ENCODE results near the gene SHC1. TPM values are rescaled to one million over a fixed set of nuclear protein-coding genes. Genes with fewer than 3 reads are reported as not detected.

Gene SHC1
- total RNA-seq, 3 donors from 2014 or later (not counting 1 experiment from before 2014, with no cell fraction given), result 94.6 to 112 (median 96.8) TPM

GRCh38 chr1:155011004-155011416 is 40.5 kb upstream of the SHC1 start:
- intact Hi-C loops (cut with micrococcal nuclease), result no loop called here

GRCh38 chr1:155010211-155010918 is 39.8 kb upstream of the SHC1 start:
- peak in 1 of 2 donors; percentile 53 for DNase-seq
- Histone ChIP-seq H3K9me3 (ENCODE audit: control insufficient read depth, insufficient read depth, low read length) (no peaks in the 10 kb centered on the region), H3K27me3 (ENCODE audit: control insufficient read depth, insufficient read depth, low read length) (no peaks in the 10 kb centered on the region), H3K27ac (ENCODE audit: low read length) (peak overlapping the region; percentile 26), H3K4me1 (ENCODE audit: control insufficient read depth, insufficient read depth, low read length) (peaks cover 97% of the 10 kb centered on the region), H3K36me3 (ENCODE audit: control insufficient read depth, insufficient read depth, low read length) (peaks cover 9% of the 10 kb centered on the region), H3K4me3 (ENCODE audit: low read length) (peak overlapping the region; percentile 2)
- Mint-ChIP-seq H3K9me3 (no peaks in the 10 kb centered on the region), H3K4me1 (peaks cover 26 to 83% of the 10 kb centered on the region in 2 donors), H3K27ac (peak overlapping the region in 1 of 2 donors; percentile 60), H3K36me3 (no peaks in the 10 kb centered on the region), H3K4me3 (peak overlapping the region; percentile 59), H3K27me3 (ENCODE audit: low read depth in 2 of 2) (no peaks in the 10 kb centered on the region)
- TF ChIP-seq CTCF (IDR thresholded peaks at IDR 0.05), result no peak
- no peak for ATAC-seq
- intact Hi-C loops (cut with micrococcal nuclease), result no loop called here
- WGBS (ENCODE audit: insufficient coverage), result 64% methylated on average over 3 of the region's 11 CpGs

More at GRCh38 chr1:155011004-155011416, 40.5 kb upstream of the SHC1 start:
- H3K4me3 ChIP-seq (ENCODE audit: low read length), result no peak overlapping the region
- H3K27ac Mint-ChIP-seq, result peak overlapping the region in 1 of 2 donors; percentile 66
- no peaks in the 10 kb centered on the region for H3K36me3 Mint-ChIP-seq
- DNase-seq (no peak), ATAC-seq (no peak)
- no peak for TF ChIP-seq CTCF (IDR thresholded peaks at IDR 0.05)
- H3K27ac ChIP-seq (ENCODE audit: low read length), result no peak overlapping the region
- H3K4me3 Mint-ChIP-seq, result peak overlapping the region; percentile 17
- H3K9me3 Mint-ChIP-seq, result no peaks in the 10 kb centered on the region
- H3K9me3 ChIP-seq (ENCODE audit: control insufficient read depth, insufficient read depth, low read length), result no peaks in the 10 kb centered on the region
- H3K27me3 Mint-ChIP-seq (ENCODE audit: low read depth in 2 of 2), result no peaks in the 10 kb centered on the region
- peaks cover 97% of the 10 kb centered on the region for H3K4me1 ChIP-seq (ENCODE audit: control insufficient read depth, insufficient read depth, low read length)
- peaks cover 14% of the 10 kb centered on the region for H3K36me3 ChIP-seq (ENCODE audit: control insufficient read depth, insufficient read depth, low read length)
- H3K4me1 Mint-ChIP-seq, result peaks cover 25 to 82% of the 10 kb centered on the region in 2 donors
- no peaks in the 10 kb centered on the region for H3K27me3 ChIP-seq (ENCODE audit: control insufficient read depth, insufficient read depth, low read length)
- WGBS (ENCODE audit: insufficient coverage), result 90% methylated on average over 3 of the region's 5 CpGs

- Histone ChIP-seq H3K4me3 (ENCODE audit: low read length) (peak overlapping the region; percentile 2), H3K27me3 (ENCODE audit: control insufficient read depth, insufficient read depth, low read length) (no peaks in the 10 kb centered on the region), H3K36me3 (ENCODE audit: control insufficient read depth, insufficient read depth, low read length) (peaks cover 4% of the 10 kb centered on the region), H3K27ac (ENCODE audit: low read length) (peak overlapping the region; percentile 26), H3K4me1 (ENCODE audit: control insufficient read depth, insufficient read depth, low read length) (peaks cover 97% of the 10 kb centered on the region), H3K9me3 (ENCODE audit: control insufficient read depth, insufficient read depth, low read length) (no peaks in the 10 kb centered on the region)
- no peak for TF ChIP-seq CTCF (IDR thresholded peaks at IDR 0.05)
- Mint-ChIP-seq H3K4me3 (peak overlapping the region; percentile 59), H3K4me1 (peaks cover 26 to 88% of the 10 kb centered on the region in 2 donors), H3K27me3 (ENCODE audit: low read depth in 2 of 2) (no peaks in the 10 kb centered on the region), H3K36me3 (no peaks in the 10 kb centered on the region), H3K9me3 (no peaks in the 10 kb centered on the region), H3K27ac (peak overlapping the region in 1 of 2 donors; percentile 60)
- ATAC-seq (no peak), DNase-seq (no peak)
- whole genome bisulfite sequencing (ENCODE audit: insufficient coverage), result 96% methylated on average over 5 of the region's 5 CpGs
- intact Hi-C loops (cut with micrococcal nuclease), result no loop called here
Observed at GRCh38 chr1:155009742-155010141, 39.2 kb upstream of the SHC1 start.
